Hematopoietic multipotent progenitor cell treated with erythropoietin and hydrocortisone succinate and interleukin-3 and kit ligand, for 8 days (in vitro differentiated cells): Measurements from ENCODE around the gene LTBP1.
"Not testable (repeated sequence)": the region's sequence is repeated elsewhere in the genome, so short reads cannot be mapped to it uniquely, and the experiment has no call there.

ENCODE experiments used
- DNase-seq: peaks from one replicate; pipeline ENCODE4 v3.0.0-alpha.2; 2015

Gene LTBP1

DNA sequence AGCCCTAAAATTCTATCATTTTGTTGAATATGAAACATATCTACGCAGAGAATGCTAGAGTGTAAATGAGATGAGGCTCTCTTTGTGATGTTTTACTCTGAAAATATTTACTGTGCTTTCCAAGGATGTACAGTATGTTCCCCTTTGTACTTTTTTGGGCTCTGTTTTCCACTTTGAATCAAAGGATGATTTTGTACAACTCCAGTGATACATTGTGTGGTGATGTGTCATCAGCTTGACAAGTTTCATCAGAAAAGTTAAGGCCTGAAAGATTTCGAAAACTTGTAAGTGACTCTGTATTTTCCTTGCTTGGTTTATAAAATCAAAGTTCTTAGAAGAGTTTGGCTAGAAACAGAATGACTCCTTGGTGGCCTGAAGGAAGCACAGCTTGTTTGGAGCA, 206.3 kb downstream of the LTBP1 start:
- no peak for DNase-seq

DNA sequence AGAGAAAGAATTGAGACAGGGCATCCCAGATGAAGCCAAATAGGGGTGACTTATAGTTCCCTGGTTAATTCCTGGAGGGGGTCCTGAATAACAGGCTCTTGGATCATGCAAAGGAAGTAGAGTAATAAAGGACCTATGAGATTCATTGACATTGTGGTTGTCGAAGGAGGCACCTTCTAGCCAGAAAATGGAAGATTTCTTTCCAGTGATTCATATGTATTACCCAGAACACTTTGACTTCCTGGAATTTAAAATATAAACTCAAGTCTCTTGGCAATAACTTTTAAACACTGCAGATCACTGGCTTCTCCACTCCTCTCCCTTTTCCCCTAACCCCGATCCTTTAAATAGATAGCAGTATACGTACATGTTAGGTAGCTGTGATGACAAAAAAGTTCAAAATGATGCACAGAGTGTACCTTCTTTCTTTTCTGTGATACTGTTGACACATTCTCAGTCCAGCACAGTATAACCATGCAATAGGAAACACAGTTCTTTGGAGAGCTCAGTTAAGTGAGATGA, 211.8 kb downstream of the LTBP1 start:
- no peak for DNase-seq

DNA sequence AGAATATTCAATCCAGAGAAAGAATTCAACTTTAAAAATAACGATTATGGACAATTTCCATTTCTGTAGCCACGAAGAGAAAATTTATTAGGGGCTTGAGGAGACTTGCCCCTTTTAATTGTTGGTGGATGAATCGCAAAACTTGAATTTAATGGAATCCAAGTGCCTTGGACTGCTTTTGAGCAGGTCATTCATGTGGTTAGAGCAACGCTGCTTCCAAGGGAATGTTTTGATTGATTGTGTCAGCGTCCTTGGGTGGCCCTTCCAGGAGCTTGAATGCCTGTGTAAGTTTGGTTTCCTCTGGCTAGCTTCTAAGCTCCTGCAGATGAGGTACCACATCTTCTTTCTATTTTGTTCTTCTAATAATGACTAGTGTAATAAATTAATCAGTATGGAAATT, 213.4 kb downstream of the LTBP1 start:
- DNase-seq = no peak

DNA sequence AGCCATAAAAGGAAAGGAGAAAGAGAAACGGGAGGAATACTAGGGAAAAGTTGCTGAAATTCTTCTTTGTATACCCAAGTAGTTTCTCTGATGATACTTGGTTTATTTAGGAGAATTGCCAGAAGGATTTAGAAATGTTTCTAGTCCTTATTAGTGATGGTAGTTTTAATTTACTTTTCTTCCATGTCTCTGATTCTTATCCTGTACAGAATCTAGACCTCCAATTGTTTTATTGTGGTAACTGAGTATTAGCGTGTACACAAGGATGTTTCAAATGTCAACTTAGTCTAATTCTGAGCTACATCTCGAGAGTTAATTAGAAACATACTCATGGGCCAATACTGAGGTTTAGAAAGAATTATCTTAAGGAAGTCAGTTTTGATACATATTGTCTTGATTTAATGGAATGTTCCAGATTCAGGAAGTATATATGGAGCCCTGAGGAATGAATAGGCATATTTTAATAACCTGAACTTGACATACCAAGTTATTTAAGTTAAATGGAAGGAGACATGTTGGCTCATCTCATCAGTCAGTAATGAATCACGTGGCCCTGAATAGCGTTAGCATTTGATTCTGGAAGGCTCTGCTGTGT, 219.6 kb downstream of the LTBP1 start:
- DNase-seq = no peak

DNA sequence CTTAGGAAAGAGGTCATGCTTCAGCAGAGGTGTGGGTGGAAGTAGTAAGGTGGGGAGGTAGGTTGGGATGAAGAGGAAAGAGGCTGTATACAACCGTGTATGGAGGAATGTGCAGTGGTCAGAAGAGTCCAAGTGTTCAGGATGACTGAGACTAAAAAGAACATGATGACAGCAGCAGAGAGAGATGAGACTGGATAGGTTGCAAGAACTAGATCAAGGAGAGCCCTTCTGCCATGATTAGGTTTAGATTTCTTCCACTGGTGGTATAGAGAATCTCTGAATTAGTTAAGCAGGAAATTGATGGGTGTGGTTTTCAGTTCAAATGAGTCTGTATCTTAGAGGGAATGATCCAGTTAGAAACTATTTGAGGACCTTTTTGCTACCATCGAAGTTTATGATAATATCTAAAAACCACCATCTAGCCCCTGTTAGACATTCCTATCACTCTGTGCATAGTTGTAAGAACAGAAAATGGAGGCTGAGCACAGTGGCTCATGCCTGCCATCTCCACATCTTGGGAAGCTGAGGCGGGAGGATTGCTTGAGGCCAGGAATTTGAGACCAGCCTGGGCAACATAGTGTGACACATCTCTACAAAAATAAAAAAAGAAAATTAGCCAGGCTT, 221.0 kb downstream of the LTBP1 start:
- no peak for DNase-seq

DNA sequence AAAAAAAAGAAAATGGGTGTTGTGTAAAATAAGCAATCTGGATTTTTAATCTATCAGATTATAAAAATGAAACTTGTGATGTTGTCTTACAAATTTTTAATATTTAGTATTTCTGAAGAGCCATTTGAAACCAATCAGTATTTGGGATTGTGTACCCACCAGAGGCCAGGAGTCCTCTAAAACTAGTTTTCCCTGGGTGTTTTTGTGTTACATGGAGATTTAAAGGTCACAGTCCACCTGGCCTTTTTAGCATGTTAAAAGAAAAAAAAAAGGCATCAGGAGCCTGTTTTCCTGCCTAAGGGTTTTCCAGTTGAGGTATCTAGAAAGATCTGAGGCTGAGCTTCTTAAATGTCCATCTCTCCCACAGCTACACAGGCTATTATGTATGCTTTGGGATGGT, 221.7 kb downstream of the LTBP1 start:
- DNase-seq = no peak

DNA sequence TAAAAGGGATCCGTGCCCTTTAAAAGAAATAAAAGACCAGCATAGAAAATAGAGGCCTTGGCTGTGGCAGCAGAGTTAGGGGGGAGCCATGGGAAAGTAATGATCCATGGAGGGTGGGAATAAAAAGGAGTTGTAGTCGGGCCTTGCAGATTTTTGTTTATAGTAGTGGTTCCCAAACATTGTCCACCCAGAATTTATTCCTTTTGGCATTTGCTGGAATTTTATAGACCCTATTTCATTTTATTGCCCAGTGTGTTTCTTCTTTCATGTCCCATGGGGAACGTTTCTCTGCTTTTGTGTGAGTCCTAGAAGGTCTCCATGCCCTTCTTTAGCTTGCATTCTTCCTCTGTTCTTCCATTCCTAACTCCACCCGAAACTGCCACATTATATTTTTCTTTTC, 222.2 kb downstream of the LTBP1 start:
- no peak for DNase-seq

DNA sequence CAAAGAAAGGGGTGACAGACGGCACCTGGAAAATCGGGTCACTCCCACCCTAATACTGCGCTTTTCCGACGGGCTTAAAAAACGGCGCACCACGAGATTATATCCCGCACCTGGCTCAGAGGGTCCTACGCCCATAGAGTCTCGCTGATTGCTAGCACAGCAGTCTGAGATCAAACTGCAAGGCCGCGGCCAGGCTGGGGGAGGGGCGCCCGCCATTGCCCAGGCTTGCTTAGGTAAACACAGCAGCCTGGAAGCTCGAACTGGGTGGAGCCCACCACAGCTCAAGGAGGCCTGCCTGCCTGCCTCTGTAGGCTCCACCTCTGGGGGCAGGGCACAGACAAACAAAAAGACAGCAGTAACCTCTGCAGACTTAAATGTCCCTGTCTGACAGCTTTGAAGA, 223.5 kb downstream of the LTBP1 start:
- not testable (repeated sequence) for DNase-seq

DNA sequence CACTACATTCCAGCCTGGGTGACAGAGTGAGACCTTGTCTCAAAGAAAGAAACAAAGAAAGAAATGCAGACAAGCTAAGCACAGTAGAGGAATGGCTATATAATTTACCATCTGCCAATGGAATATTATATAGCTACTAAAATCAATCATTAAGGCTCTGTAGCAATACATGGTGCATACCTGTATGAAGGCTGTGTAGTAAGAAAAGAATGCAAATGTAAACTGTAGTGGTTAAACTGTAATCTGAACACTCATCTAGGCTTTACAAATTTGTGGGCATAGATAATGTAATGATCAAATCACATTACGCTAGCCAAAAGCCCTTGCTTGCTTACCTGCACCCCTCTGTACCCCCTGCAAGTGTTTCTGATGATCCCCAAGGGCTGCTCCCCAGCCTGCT, 230.9 kb downstream of the LTBP1 start:
- DNase-seq = no peak

DNA sequence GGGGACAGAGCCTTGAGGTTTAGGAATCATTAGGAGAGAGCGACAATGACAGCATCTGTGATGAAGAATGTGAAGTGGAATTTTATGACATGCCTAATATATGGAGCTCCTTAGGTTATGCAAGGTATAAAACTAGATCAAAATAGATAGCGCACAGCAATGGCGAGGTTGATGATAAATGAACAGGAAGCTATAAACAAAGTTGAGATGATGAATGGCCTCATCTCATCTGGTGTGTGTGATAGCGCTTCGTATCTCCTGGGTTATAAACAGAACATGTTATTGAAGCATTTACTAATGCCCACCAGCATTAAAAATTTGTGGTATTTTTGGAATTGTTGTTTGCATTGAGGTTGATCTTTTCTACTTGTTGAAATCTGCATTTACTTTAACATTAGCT, 231.5 kb downstream of the LTBP1 start:
- DNase-seq = no peak

DNA sequence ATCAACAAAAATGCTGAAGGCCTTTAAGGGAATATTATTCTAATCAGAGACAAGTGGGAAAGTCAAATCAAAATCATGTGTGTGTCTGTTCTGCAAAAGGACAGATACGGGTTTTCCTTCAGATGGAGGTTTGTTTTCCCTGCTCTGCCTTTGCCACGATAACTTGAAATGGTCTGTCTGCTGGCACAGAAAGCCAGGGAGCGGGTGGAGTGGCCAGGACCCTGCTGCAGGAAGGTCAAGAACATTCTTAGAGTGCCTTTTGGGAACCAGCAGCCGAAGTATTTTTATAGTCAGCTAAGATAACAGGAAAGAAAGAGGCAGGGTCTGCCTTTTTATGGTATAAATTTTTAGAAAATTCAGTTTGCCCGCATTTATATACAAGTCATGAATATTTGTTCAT, 234.2 kb downstream of the LTBP1 start:
- no peak for DNase-seq

DNA sequence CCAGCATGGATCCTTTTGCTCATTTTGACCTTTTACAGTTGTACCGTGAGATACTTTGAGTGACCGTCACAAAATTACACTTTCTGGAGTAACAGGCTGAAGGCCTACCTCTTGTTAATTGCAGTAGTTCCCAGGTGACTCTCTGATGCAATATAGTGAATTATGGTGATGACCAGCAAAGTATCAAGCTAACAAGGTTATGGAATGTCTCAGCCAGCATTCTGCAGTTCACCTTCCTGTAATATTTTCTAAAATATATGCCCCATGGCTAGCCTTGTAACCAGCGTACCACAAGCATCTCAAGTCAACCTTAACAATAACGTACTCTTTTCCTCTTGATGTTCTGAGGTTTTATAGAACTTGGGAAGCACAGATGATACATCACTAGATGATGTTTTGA, 234.7 kb downstream of the LTBP1 start:
- DNase-seq = no peak

DNA sequence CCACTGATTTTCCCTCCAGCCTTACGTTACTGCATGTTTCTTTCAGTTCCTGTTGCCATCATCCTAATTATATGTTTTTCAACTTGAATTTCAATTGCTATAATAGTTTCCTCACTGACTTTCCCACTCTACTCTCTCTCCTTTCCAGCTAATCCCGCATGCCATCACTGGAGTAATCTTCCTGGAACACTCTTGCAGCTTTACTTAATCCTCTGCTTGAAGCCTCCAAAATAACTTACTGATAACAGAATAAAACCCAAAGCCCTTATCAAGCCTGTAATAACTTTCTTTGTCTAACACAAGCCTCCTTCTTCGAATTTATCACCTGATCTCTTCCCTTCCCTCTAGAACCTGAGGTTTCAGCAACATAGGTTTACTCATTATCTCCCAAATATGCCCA, 237.3 kb downstream of the LTBP1 start:
- DNase-seq = no peak

DNA sequence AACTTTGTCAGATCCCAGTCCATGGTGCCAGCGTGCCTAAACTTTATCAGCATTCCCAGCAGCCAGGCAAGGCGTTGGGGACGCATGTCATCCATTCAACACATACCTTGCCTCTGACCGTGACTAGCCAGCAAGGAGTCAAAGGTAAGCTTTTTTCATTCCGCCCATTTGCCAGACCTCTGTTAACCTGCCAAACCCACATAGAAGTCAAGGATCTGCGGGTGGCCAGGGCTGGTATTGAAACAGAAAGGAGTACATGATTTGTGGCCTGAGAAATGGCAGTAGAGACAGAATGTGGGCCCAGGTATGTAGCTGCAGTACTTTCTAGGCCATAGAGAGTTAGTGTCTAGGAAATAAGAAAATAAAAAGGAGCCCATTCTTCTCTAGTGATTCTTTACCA, 240.2 kb downstream of the LTBP1 start:
- no peak for DNase-seq

DNA sequence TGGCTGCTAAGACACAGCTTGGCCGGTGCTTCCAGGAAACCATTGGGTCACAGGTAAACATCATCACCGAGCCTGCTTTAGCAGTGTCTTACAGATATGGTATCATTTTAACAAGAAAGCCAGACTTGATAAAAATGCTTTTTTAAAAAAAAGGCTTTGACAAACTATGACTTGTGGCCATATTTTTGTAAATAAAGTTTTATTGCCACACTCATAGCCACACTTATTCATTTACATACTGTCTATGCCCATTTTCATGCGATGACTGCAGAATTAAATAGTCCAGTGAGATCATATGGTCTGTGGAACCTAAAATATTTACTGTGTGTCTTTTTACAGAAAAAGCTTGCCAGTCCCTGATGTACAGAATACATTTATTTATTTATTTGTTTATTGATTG, 242.0 kb downstream of the LTBP1 start:
- no peak for DNase-seq

DNA sequence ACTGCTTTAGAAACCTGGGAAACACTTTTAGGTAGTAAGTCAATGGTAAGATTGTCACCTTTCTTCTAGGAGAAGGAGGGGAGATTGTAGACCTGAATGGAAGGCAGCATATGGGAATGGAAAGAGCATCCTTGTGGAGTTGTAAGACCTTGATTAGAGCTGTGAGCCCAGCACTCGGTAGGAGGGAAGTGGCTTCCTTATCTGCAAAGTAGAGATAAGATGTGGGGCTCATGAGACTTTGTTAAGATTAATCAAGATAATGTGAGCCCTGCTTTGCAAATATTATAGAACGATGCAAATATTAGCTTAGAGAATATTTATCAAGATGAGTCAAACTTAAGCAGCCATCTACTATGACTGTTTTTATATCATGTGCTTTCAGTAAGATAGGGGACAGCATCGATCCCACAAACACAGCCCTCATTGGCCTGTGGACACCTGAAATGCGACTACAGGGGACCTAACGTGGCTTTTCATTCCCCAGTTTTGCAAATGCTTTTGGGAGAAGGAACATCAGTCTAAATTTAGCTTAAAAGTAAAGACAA, 243.7 kb downstream of the LTBP1 start:
- DNase-seq = no peak

DNA sequence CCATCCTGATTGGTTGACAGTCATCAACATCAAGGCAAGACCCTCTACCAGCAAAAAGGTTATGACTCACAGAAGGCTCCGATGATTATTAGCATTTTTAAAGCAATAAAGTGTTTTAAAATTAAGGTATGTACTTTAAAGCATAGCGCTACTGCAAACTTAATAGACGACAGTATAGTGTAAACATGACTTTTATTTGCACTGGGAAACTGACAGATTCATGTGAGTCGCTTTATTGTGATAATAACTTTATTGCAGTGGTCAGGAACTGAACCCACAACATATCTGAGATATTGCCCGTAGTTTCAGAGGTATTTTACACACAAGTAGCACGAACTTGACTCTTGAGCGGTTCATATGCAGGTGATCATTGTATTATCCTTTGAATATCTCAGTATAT, 249.1 kb downstream of the LTBP1 start:
- DNase-seq = no peak

DNA sequence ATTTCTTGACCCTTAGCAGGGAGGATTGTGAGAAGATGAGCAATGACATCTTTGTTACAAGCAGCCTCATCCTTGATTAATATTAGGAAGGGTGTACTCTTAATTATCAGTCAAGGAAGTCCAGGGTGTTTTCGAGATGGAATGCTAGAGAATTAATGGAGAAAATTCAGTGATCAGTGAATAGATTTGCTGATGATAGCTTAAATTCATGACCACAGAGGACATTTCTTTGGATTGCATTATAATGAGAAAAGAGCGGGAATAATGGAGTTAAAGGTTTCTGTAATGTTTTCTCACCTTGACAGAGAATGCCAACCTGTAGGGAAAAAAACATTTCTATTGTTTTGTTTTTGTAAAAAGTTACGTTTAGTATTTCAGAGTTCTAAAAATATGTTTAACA, 249.9 kb downstream of the LTBP1 start:
- no peak for DNase-seq

DNA sequence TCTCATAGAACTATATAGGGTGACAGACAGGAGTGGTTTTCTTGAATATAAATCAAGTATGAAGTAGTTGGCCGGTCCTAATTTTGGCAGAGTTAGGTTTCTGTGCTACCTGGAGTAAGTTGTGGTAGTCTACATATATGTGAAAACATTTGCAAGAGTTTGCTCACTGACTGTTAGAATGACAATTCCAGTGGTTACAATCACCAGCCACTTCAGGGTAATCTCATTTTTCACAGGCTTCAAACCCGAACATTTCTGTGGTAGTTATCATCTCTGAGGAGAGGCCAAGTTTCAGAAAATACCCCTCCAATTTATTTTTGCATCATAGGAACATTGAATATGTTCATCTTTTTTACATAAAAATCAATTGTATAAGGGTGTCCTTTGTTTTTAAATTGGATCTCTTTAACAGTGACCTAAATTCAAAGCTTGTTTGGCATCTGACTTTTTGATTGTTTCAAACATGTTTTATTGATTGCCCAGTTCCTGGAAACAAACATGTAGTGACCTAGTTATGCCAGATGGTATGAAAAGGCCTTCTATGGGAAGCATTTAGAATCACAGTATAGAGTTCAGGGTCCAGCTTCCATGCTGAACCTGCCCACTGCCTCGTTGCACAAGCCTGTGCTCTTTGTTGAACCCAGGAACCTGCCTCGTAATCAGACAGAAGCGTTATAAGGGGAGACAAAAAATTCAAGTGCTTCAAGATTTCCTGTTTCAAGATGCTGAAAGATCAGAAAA, 250.6 kb downstream of the LTBP1 start:
- DNase-seq = no peak

DNA sequence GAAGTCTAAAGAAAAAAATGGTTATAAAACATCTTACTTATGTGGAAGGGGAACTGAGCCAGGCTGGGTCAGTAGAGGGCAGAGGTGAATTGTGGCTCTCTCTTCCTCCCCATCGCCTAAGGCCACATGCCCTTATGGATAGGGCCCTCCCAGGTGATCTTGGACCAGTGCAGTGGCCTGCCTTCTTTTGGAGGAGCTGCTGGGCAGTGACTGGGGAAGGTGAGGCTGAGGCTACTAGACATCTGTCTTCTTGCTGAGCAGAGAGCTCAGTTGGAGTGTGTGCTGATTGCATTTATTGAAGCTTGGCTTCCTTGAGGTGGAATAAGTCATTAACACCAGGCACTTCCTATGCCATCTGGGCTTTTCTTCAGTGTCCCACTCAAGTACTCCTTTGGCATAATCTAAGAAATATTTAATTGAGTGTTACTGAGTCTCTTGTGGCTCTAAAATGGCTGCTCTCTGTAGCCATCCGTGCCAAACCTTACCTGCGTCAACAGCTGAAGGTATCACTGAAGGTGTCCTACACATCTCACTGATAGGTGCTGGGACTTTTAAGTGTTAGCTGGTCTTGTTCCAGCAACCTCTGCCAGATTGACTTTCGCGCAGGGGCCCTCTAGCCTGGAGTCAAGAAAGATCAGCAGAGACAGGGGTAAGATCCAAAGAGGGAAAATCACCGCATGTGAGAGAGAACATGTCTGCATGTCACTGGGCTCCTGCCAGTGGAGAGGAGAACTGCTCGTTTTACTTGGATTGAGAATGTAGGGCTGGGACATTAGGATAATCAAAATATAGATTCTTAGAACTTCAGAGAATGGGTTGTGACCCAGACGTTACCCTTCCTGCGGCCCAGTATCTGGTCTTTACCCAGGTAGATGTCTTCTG, 256.1 kb downstream of the LTBP1 start:
- DNase-seq = no peak

DNA sequence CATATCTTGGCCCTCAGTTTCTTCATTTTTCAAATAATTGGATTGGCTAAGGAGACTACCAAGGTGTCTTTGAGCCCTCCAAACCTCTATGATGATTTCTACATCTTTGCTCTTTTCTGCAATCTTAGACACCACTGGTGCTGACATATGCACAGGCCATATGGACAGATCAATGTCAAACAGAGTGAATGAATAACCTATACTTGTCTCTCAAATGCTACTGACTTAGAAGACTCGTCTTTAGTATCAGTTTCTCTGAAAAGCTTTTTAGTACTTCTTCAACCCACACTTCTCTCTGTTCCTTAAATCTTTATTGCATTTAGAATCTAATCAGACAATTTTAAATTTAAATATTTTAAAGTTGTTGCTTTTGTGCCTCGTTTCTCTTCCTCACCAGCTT, 258.2 kb downstream of the LTBP1 start:
- DNase-seq = no peak

DNA sequence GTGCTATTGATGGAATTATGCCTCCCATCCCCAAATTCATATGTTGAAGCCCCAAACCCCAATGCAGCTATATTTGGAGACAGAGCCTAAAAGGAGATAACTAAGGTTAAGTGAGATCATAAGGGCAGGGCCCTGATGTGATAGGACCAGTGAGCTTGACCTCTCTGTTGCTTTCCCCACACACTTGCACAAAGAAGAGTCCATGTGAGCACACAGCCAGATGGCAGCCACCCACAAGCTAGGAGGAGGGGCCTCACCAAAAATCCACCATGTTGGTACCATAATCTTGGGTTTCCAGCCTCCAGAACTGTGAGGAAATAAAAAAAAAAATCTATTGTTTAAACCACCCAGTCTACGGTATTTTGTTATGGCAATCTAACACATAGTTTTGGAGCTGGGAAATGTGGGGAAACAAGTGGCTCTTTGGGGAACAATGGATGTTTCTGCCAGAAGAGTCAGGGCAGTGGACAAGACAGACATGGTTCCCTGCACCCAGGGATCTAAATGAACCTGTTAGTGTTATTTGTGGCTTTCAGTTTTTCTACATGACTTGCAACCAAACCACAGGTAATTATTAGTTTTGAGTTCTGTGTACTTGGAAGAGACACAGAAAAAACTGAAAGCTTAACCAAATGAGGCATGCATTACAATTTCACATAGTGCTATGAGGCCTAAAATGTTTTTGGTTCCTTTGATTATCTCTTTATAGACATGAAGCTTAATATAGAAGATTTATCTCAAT, 259.1 kb downstream of the LTBP1 start:
- DNase-seq = no peak
